Astrocyte of the cerebellum (primary cell): ENCODE data around the gene STX10.

Source experiments
- DNase-seq: peaks from one replicate; pipeline ENCODE4 v3.0.0-alpha.2; 2011; ENCODE audit warnings: low read depth
- H3K4me3 ChIP-seq: 2 replicates; pipeline ENCODE4 v1.5.1; 2011; ENCODE audit warnings: mild to moderate bottlenecking, low read depth, low read length, moderate library complexity
- in situ Hi-C: cut with HindIII; loops from 2 replicates; pipeline ENCODE4 v1.10.0; 2017; ENCODE audit warnings: low sequenced_read_pairs
- TF ChIP-seq, protein P1 (sequence below): IDR thresholded peaks from 2 replicates; pipeline ENCODE4 v1.5.1; 2012; ENCODE audit warnings: low read length, low read depth, moderate library complexity, mild to moderate bottlenecking; ENCODE audit errors: missing control alignments

Gene STX10

DNA sequence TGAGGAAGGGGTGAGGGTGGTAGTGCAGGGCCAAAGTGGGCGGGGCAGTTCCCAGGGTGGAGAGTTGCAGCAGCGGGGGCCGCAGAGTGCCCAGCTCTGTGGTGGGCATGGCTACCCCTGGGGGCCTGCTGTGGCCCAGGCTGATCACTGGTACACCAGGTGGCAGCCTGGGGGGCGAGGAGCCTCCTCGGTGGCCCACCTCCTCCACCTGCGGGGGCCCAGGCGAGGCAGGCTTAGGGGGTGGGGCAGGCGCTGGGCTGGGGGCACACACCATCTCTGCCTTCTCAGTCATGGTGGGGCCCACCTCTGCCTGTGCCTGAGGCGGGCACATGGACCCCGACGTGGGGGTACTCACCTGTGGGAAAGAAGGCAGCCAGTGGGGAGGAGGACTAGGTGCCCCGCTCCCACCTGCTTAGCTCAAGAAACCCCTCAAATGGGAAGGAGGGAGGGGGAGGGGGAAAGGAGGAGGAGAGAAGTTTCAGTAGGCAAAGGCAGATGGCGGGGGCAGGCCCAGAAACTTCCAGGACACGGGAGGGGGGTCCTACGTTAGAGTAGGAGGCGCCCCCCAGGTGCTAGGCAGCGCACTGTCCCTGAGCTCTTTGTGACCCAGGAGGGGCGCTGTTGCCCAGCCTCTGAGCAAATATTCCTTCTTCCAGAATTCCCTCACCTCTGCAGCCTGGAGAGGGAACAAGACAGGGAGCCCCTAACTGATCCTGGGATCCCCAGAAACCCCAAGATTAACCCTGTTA is 49.2 kb downstream of the STX10 start:
- DNase-seq, result no peak
- TF ChIP-seq, protein P1, sequence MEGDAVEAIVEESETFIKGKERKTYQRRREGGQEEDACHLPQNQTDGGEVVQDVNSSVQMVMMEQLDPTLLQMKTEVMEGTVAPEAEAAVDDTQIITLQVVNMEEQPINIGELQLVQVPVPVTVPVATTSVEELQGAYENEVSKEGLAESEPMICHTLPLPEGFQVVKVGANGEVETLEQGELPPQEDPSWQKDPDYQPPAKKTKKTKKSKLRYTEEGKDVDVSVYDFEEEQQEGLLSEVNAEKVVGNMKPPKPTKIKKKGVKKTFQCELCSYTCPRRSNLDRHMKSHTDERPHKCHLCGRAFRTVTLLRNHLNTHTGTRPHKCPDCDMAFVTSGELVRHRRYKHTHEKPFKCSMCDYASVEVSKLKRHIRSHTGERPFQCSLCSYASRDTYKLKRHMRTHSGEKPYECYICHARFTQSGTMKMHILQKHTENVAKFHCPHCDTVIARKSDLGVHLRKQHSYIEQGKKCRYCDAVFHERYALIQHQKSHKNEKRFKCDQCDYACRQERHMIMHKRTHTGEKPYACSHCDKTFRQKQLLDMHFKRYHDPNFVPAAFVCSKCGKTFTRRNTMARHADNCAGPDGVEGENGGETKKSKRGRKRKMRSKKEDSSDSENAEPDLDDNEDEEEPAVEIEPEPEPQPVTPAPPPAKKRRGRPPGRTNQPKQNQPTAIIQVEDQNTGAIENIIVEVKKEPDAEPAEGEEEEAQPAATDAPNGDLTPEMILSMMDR, result no peak
- in situ Hi-C loops, result no loop called here
- no peak overlapping the region for H3K4me3 ChIP-seq

DNA sequence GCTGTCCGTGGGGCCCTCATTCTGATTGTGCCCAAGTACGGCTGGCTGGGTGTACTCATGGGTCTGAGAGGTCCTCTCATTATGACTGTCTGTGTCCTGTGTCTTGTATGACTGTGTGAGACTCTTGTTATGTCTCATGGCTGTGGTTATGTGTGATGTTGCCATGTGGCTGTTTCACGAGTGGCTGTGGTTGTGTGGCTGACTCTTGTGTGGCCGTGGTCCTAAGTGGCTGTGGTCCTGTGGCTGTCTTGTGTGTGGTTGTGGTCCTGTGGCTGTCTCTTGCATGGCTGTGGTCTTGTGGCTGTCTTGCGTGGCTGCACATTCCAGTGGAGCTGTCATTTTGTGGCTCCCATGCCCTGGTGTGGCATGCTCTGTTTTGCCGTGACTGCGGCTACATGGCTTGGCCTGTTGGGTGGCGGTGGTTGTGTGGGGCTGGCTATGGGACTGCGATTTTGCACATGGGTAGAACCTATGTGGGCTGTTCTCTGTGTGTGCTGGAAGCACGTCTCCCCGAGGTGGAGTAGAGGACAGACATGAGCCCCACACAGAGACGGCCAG is 50.1 kb downstream of the STX10 start:
- DNase-seq, result no peak
- in situ Hi-C loops, result no loop called here
- no peak overlapping the region for H3K4me3 ChIP-seq
- TF ChIP-seq, protein P1, result no peak

DNA sequence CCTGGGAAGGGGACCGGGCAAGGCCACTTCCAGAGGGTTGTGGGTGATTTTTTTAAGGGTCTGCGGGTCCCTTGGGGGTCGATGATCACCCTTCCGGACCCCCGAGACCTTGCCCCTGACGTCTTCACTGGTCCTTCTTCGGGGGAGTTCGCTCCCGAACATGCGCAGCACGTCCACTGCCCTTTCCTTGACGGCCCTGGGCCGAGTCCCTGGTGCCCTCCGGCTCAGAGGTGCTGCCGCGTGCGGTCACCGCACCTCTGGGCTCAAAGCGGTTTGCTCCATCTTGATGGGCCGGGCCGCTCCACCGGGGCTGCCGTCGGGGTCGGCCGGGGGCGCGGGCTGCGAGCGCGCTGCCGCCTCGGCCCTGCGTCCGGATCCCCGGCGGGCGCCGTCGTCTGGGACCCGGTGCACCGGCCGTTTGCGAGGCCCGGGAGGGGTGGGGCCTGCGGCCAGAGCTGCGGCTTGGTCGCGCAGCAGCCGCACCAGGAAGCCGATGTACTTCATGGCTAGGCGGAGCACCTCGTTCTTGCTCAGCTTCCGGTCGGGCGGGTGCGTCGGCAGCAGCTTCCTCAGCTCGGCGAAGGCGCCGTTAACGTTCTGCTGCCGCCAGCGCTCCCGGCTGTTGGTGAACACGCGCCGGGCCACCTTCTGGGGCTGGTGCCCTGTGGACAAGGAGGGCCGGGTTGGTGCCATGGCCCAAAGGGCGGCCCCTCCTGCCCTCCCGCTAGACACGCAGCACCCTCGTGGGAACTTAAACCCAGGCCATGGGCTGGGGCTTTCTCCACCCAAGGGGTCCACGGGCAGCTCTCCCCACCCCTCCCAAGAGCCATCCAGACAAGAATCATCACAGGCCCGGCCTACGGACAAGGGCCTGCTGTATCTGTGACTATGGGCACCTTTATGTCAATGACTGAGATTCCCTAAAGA is 50.8 kb downstream of the STX10 start:
- H3K4me3 ChIP-seq, result no peak overlapping the region
- TF ChIP-seq, protein P1, result no peak
- in situ Hi-C loops, result no loop called here
- DNase-seq, result no peak

DNA sequence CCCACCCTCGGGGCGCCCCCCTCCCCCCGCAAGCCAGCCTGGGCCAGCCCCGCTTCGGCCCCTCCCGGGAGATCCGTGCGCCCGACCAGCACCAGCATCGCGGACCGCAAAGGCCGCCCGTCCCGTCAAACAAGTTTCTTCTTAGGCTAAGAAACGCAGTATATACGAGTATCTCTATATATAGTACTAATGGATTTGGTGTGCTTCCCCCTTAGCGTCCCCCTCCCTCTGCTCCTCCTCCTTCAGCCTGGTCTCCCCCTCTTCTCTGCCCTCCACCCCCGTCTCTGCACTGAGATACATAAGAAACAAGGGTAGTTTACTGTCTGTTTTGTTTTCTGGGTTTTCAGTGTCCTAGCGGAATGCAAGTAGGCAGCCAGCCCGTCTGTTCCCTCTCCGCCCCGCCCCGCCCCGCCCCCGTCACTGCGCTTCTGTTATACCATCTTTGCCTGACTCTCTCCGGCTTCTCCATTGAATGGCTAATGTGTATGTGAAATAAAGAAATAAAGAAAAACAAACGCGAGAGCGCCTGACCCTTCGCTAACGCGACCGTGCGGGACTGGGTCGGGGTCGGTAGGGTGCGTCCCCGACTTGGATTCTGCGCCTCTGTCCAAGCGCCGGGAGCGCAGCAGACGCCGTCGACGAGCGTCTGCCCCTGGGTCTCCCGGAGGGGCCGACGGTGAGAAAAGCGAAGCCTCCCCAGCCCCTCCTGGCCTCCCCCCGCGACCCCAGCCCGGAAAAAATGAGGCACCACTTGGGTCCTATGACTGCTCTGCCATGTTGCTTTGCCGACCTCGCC is 51.7 kb downstream of the STX10 start:
- no peak overlapping the region for H3K4me3 ChIP-seq
- in situ Hi-C loops, result no loop called here
- no peak for DNase-seq
- TF ChIP-seq, protein P1, result no peak

DNA sequence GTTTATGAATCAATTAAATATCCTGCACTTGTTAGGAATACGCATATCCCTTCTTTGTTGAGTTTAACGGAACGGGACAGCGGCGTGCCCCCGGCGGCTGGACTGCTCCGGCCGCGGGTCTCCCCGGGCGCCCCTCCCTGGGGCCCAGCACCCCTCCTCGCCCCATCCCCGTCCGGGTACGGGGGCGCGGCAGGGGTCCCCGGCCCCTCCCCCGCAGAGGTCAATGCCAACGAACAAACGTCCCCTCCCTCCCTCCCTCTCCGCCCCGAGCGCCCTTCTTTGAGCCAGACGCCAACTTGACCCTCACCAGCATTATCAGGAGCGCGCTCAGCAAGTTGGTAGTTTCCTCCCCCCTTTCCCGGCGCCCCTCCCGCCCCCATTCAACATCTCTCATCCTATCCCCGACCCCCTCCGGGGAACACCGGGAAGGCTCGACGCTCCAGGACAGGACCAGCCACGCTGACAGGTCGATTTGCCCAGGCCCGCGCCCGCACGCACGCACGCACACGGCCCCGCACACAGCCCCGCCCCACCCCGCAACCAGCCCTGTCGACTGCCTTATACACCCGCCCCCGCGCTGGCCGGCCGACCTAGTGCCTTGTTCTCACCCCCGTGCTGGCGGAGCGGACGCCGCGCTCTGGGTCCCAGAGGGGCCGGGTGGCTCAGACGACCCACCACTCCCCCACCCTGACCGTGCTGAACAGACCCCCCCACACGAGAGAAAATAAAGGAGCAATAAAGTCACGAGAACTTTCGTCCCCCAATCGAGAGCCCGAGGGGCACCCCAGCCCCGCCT is 52.5 kb downstream of the STX10 start:
- DNase-seq, result no peak
- in situ Hi-C loops, result no loop called here
- no peak overlapping the region for H3K4me3 ChIP-seq
- TF ChIP-seq, protein P1, result no peak
